Measurements from ENCODE around the gene FLVCR2. TPM values are rescaled to one million over a fixed set of nuclear protein-coding genes. Genes with fewer than 3 reads are reported as not detected.

Gene FLVCR2
- total RNA-seq, 2 donors from 2014 or later, result 6.2 to 8.9 TPM

DNA sequence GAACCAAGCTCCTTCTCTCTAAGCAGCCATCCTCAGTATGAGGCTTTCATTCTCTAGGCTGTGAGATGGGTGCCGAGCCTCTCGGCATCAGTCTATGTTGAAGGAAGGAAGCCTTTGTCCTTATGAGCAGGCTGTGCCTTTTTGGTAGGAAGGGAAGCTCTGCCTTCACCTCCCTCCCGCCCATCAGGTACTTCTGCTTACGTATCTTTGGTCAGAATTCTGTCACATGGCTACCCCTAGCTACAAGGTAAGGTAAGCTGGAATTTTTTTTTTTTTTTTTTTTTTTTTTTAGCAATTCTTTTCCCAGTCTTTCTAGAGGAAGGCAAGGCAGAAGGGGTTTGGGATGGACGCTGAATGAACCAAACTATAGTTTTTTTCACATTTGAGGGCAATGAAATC lies 39.3 kb upstream of the FLVCR2 start:
- Histone ChIP-seq H3K4me3 (ENCODE audit: low read length) (no peak overlapping the region), H3K27me3 (ENCODE audit: control insufficient read depth, insufficient read depth, low read length, poor library complexity, severe bottlenecking) (no peaks in the 10 kb centered on the region), H3K9ac (ENCODE audit: extremely low read depth, low read length, poor library complexity, severe bottlenecking) (no peak overlapping the region), H3K4me1 (ENCODE audit: control insufficient read depth, insufficient read depth, low read length) (no peaks in the 10 kb centered on the region), H3K27ac (ENCODE audit: low read depth, low read length) (no peak overlapping the region), H3K36me3 (ENCODE audit: control insufficient read depth, insufficient read depth, low read length) (no peaks in the 10 kb centered on the region), H3K9me3 (ENCODE audit: control insufficient read depth, low read length) (no peaks in the 10 kb centered on the region)
- TF ChIP-seq, protein P1, sequence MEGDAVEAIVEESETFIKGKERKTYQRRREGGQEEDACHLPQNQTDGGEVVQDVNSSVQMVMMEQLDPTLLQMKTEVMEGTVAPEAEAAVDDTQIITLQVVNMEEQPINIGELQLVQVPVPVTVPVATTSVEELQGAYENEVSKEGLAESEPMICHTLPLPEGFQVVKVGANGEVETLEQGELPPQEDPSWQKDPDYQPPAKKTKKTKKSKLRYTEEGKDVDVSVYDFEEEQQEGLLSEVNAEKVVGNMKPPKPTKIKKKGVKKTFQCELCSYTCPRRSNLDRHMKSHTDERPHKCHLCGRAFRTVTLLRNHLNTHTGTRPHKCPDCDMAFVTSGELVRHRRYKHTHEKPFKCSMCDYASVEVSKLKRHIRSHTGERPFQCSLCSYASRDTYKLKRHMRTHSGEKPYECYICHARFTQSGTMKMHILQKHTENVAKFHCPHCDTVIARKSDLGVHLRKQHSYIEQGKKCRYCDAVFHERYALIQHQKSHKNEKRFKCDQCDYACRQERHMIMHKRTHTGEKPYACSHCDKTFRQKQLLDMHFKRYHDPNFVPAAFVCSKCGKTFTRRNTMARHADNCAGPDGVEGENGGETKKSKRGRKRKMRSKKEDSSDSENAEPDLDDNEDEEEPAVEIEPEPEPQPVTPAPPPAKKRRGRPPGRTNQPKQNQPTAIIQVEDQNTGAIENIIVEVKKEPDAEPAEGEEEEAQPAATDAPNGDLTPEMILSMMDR (conservative IDR thresholded peaks at IDR 0.05), result no peak
- no peak overlapping the region for H3K4me3 Mint-ChIP-seq
- peaks cover 2% of the 10 kb centered on the region for H3K27me3 Mint-ChIP-seq (ENCODE audit: insufficient read depth)
- peaks cover 4% of the 10 kb centered on the region for H3K4me1 Mint-ChIP-seq
- 95 to 96% methylated on average over 3 to 4 of the region's 5 CpGs for WGBS, 2 experiments (ENCODE audit: insufficient coverage in 1 of 2, insufficient read length in 1 of 2)
- no peaks in the 10 kb centered on the region for H3K9me3 Mint-ChIP-seq
- no peak for DNase-seq
- H3K36me3 Mint-ChIP-seq (ENCODE audit: low read depth), result no peaks in the 10 kb centered on the region
- no peak overlapping the region for H3K27ac Mint-ChIP-seq

DNA sequence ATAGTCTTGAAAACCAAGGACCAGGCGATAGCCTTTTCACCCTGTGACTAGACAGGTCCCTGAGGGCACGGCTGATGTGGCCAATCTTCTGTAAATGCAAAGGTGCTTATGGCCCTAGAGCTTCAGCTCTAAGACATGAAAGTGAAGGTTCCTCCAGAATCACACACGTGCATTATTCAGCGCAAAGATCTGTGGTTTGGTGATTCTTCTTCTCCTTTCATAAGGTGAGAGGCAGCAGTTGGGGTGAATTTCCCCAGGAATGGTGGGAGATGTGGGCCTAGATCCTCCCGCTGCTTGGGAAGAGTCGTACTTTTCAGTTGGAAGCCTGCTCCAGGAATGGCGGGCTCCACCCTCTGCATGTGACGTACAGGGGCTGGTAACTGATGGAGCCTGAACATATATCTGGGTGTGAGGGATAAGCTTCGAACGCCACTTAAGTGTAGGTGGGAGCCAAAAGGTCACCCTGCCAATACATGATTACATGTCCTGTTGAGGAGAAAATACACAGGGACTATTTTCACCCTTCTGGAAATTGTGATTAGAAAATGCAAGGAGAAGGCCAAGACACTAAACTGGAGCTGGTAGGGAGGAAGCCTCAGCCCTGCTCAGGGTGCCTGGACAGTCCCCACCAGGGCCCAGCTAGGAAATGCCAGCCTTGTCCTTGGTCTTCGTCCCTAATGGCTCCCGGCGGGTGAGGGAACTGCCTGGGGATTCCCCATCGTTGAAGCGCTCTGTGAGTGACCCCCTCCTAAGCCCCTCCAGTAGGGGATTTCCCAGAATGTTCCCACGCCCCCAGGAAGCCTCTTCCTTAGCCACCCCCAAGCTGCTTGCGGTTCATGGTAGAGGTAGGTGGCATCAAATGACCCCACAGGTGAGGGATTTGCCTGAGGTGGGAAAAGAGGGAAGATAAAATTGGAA lies 38.6 kb upstream of the FLVCR2 start:
- Histone ChIP-seq H3K36me3 (ENCODE audit: control insufficient read depth, insufficient read depth, low read length) (no peaks in the 10 kb centered on the region), H3K4me1 (ENCODE audit: control insufficient read depth, insufficient read depth, low read length) (no peaks in the 10 kb centered on the region), H3K9ac (ENCODE audit: extremely low read depth, low read length, poor library complexity, severe bottlenecking) (no peak overlapping the region), H3K9me3 (ENCODE audit: control insufficient read depth, low read length) (no peaks in the 10 kb centered on the region), H3K27ac (ENCODE audit: low read depth, low read length) (no peak overlapping the region), H3K4me3 (ENCODE audit: low read length) (no peak overlapping the region), H3K27me3 (ENCODE audit: control insufficient read depth, insufficient read depth, low read length, poor library complexity, severe bottlenecking) (no peaks in the 10 kb centered on the region)
- peaks cover 2% of the 10 kb centered on the region for H3K27me3 Mint-ChIP-seq (ENCODE audit: insufficient read depth)
- 88 to 95% methylated on average over 9 to 17 of the region's 17 CpGs for WGBS, 2 experiments (ENCODE audit: insufficient coverage in 1 of 2, insufficient read length in 1 of 2)
- H3K4me1 Mint-ChIP-seq, result peaks cover 4% of the 10 kb centered on the region
- TF ChIP-seq, protein P1 (conservative IDR thresholded peaks at IDR 0.05), result no peak
- DNase-seq, result no peak
- no peaks in the 10 kb centered on the region for H3K9me3 Mint-ChIP-seq
- H3K4me3 Mint-ChIP-seq, result no peak overlapping the region
- no peaks in the 10 kb centered on the region for H3K36me3 Mint-ChIP-seq (ENCODE audit: low read depth)
- H3K27ac Mint-ChIP-seq, result no peak overlapping the region

DNA sequence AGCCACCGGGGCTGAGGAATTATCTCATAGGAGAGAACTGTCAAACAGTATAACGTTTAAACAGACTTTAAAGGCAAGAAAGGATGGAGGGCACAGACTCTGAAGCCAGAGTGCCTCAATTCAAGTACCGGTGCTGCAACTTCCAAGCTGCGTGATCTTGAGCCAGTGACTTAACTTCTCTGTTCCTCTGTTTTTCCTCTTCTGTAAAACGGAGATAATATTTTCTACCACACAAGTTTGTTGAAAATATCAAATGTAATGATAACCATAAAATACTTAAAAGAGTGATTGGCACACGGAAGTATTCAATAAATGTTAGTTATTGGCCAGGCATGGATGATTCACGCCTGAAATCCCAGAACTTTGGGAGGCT lies 38.0 kb upstream of the FLVCR2 start:
- Mint-ChIP-seq H3K36me3 (ENCODE audit: low read depth) (no peaks in the 10 kb centered on the region), H3K27ac (no peak overlapping the region), H3K9me3 (no peaks in the 10 kb centered on the region), H3K4me3 (no peak overlapping the region), H3K27me3 (ENCODE audit: insufficient read depth) (peaks cover 2% of the 10 kb centered on the region), H3K4me1 (peaks cover 4% of the 10 kb centered on the region)
- 80 to 90% methylated on average over 6 of the region's 7 CpGs for WGBS, 2 experiments (ENCODE audit: insufficient coverage in 1 of 2, insufficient read length in 1 of 2)
- Histone ChIP-seq H3K27ac (ENCODE audit: low read depth, low read length) (no peak overlapping the region), H3K4me3 (ENCODE audit: low read length) (no peak overlapping the region), H3K27me3 (ENCODE audit: control insufficient read depth, insufficient read depth, low read length, poor library complexity, severe bottlenecking) (no peaks in the 10 kb centered on the region), H3K9me3 (ENCODE audit: control insufficient read depth, low read length) (no peaks in the 10 kb centered on the region), H3K36me3 (ENCODE audit: control insufficient read depth, insufficient read depth, low read length) (no peaks in the 10 kb centered on the region), H3K4me1 (ENCODE audit: control insufficient read depth, insufficient read depth, low read length) (no peaks in the 10 kb centered on the region), H3K9ac (ENCODE audit: extremely low read depth, low read length, poor library complexity, severe bottlenecking) (no peak overlapping the region)
- no peak for DNase-seq
- TF ChIP-seq, protein P1 (conservative IDR thresholded peaks at IDR 0.05), result no peak

All from endodermal cell (in vitro differentiated cells).